Measurements from ENCODE around the gene F8A2.
"Not testable (repeated sequence)": the region's sequence is repeated elsewhere in the genome, so short reads cannot be mapped to it uniquely, and the experiment has no call there.

- TF ChIP-seq EZH2 (IDR thresholded peaks at IDR 0.05; ENCODE audit: low read depth); CTCF (conservative IDR thresholded peaks at IDR 0.05): not testable (repeated sequence)
Measured at GRCh38 chrX:155363712-155364111, 18.2 kb upstream of the F8A2 start.
